Esophagus muscularis mucosa (tissue), 4 donors: ENCODE measurements around the gene PPTC7.

Experiments
- CTCF ChIP-seq, 3 experiments: fragments of 200-600 bp in 2 of 3; fragments of 450-650 bp in 1 of 3; sonication (generic) in 2 of 3; IDR thresholded peaks; one replicate each; pipeline ENCODE4 v1.5.1; 2017 to 2019; ENCODE audit warnings: antibody characterized with exemption in 3 of 3, mild to moderate bottlenecking in 2 of 3, moderate library complexity in 1 of 3
- EP300 ChIP-seq: sonication (generic); formaldehyde crosslinking; IDR thresholded peaks from one replicate; pipeline ENCODE4 v1.6.1; 2017; ENCODE audit warnings: antibody characterized with exemption
- POLR2A ChIP-seq: fragments of 450-650 bp; IDR thresholded peaks from one replicate; pipeline ENCODE4 v1.6.1; 2017; ENCODE audit warnings: antibody characterized with exemption, moderate library complexity, mild to moderate bottlenecking, low read depth
- POLR2AphosphoS5 ChIP-seq, 2 donors: sonication (generic); formaldehyde crosslinking; IDR thresholded peaks; one replicate each; pipeline ENCODE4 v1.6.1; 2017; ENCODE audit warnings: antibody characterized with exemption in 2 of 2

DNA sequence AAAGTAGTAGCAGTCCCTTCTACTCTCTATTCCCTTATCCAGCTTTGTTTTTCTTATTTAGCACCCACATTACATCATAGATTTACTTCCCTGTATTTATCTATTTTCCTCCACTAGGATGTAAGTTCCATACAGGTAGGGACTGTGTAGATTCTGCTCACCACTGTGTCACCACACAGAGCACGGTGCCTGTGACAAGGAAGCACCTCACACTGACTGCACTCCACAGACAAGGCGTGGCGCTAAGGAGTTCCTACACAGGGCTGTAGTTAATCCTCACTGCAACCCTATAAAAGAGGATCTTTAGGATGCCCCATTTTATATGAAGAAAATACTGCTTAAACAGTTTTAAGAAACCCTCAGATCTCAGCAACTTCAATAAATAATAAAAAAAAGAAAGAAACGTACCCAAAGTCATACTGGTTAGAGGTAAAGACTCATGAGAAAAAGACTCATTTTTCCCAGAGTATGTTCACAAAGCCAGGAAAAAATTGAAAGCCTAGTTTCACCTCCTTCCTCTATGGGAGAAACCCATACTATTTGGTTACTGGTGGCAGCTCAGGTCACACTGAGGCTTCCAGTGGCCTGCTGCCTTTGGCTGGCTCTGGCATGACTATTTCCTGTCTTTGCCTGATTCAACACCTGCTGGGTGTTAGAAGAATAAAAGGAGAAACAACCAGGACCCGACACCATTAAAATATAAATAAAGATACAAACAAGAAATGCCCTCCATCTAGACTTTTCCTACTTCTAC lies 44.1 kb downstream of the PPTC7 start:
- TF ChIP-seq CTCF (IDR thresholded peaks at IDR 0.05) (no peak), POLR2A (no peak), POLR2AphosphoS5 (IDR thresholded peaks at IDR 0.05) (no peak), EP300 (no peak)
